Body of pancreas (tissue), 4 donors: ENCODE data around the gene NEDD4L. TPM values are rescaled to one million over a fixed set of nuclear protein-coding genes. Genes with fewer than 3 reads are reported as not detected.

ENCODE experiments used
- ATAC-seq: fragments of 150-250 bp; one replicate; pipeline ENCODE4 v1.9.1; 2016
- DNase-seq, 4 donors: peaks; one replicate each; pipeline ENCODE4 v3.0.0-alpha.2; 2019
- H3K27ac ChIP-seq, 4 donors: fragments of 200-600 bp; sonication (generic); 1 replicate in 3 of 4; 2 replicates in 1 of 4; pipeline versions ENCODE4 v1.5.1 to v1.6.1; 2016 to 2019; ENCODE audit warnings: mild to moderate bottlenecking in 1 of 4, mixed read lengths in 1 of 4, moderate library complexity in 1 of 4
- H3K27me3 ChIP-seq, 2 donors: fragments of 200-600 bp; sonication (generic); one replicate each; pipeline ENCODE4 v1.6.0; 2016; ENCODE audit warnings: mild to moderate bottlenecking in 1 of 2
- H3K36me3 ChIP-seq, 2 donors: fragments of 200-600 bp; sonication (generic); replicated peaks in 1 of 2; 2 replicates each; pipeline ENCODE4 v1.5.1; 2016; ENCODE audit warnings: low read depth in 2 of 2; ENCODE audit not compliant: insufficient read depth in 1 of 2
- H3K4me1 ChIP-seq: fragments of 200-600 bp; sonication (generic); one replicate; pipeline ENCODE4 v1.6.0; 2016
- H3K4me3 ChIP-seq, 2 donors: fragments of 200-600 bp; sonication (generic); 1 replicate in 1 of 2; 2 replicates in 1 of 2; pipeline ENCODE4 v1.5.1; 2016 to 2019
- H3K9me3 ChIP-seq, 3 donors: fragments of 200-600 bp; sonication (generic); 1 replicate in 2 of 3; 2 replicates in 1 of 3; pipeline ENCODE4 v1.5.1; 2016
- POLR2A ChIP-seq, 3 donors: fragments of 450-650 bp; IDR thresholded peaks; one replicate each; pipeline ENCODE4 v1.6.1; 2016; ENCODE audit warnings: antibody characterized with exemption in 3 of 3, mild to moderate bottlenecking in 2 of 3
- WGBS, 2 donors: methylation state at CpG; one replicate each; pipeline ENCODE4 v1.1.5; 2017; 5-methylcytosine and 5-hydroxymethylcytosine counted together
- intact Hi-C: fragments of 100-400 bp; cut with DNase I; formaldehyde crosslinking; loops from one replicate; pipeline ENCODE4 v1.15.1; 2023
- total RNA-seq, 2 donors: library from RNA; depleted of rRNA; stranded (reverse); fragments of >200 nt; gene quantifications; one replicate each; pipeline ENCODE4 v1.1.0, GENCODE V29; 2016
- TF ChIP-seq, protein P1 (sequence below), 7 experiments: fragments of 450-650 bp in 4 of 7; fragments of 200-600 bp in 3 of 7; sonication (generic) in 3 of 7; IDR thresholded peaks; one replicate each; pipeline ENCODE4 v1.5.1; 2016 to 2019; ENCODE audit warnings: antibody characterized with exemption in 7 of 7

Gene NEDD4L
- total RNA-seq, 2 donors from 2014 or later: 105 to 108 TPM

GRCh38 chr18:58055890-58056558 lies 12.0 kb downstream of the NEDD4L start:
- TF ChIP-seq POLR2A (IDR thresholded peaks at IDR 0.05): no peak
- TF ChIP-seq, protein P1, sequence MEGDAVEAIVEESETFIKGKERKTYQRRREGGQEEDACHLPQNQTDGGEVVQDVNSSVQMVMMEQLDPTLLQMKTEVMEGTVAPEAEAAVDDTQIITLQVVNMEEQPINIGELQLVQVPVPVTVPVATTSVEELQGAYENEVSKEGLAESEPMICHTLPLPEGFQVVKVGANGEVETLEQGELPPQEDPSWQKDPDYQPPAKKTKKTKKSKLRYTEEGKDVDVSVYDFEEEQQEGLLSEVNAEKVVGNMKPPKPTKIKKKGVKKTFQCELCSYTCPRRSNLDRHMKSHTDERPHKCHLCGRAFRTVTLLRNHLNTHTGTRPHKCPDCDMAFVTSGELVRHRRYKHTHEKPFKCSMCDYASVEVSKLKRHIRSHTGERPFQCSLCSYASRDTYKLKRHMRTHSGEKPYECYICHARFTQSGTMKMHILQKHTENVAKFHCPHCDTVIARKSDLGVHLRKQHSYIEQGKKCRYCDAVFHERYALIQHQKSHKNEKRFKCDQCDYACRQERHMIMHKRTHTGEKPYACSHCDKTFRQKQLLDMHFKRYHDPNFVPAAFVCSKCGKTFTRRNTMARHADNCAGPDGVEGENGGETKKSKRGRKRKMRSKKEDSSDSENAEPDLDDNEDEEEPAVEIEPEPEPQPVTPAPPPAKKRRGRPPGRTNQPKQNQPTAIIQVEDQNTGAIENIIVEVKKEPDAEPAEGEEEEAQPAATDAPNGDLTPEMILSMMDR (IDR thresholded peaks at IDR 0.05): no peak
- peaks cover 32% of the 10 kb centered on the region for H3K4me1 ChIP-seq
- H3K4me3 ChIP-seq: no peak overlapping the region
- intact Hi-C loops: no loop called here
- no peaks in the 10 kb centered on the region for H3K9me3 ChIP-seq
- no peaks in the 10 kb centered on the region for H3K36me3 ChIP-seq
- no peaks in the 10 kb centered on the region for H3K27me3 ChIP-seq
- ATAC-seq (no peak), DNase-seq (no peak)
- H3K27ac ChIP-seq: no peak overlapping the region
- 73 to 76% methylated on average over 4 of the region's 4 CpGs for WGBS, 2 donors

DNA sequence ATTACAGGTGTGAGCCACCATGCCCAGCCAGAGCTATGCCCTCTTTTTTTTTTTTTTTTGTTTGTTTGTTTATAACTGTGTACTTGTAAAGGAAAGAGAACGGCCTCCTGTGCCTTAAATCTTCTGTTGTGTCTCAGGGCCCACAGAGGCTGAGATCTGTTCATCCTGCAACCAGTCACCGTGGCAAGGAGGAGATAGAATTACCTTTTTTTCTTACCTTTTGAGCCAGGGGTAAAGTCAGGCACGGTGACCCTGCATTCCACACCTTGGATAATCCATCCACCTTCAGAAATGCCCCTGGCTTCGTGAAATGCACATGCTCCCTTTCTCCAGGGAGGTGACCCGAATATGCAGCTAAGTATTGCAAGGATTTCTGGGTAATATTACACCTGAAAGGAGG lies 12.8 kb downstream of the NEDD4L start:
- Histone ChIP-seq H3K4me1 (peaks cover 39% of the 10 kb centered on the region), H3K27me3 (no peaks in the 10 kb centered on the region), H3K9me3 (no peaks in the 10 kb centered on the region), H3K4me3 (no peak overlapping the region), H3K36me3 (no peaks in the 10 kb centered on the region), H3K27ac (no peak overlapping the region)
- WGBS, 2 donors: 82 to 84% methylated on average over 5 of the region's 5 CpGs
- DNase-seq (no peak), ATAC-seq (no peak)
- intact Hi-C loops: no loop called here
- TF ChIP-seq, protein P1 (IDR thresholded peaks at IDR 0.05): no peak
- no peak for TF ChIP-seq POLR2A (IDR thresholded peaks at IDR 0.05)

DNA sequence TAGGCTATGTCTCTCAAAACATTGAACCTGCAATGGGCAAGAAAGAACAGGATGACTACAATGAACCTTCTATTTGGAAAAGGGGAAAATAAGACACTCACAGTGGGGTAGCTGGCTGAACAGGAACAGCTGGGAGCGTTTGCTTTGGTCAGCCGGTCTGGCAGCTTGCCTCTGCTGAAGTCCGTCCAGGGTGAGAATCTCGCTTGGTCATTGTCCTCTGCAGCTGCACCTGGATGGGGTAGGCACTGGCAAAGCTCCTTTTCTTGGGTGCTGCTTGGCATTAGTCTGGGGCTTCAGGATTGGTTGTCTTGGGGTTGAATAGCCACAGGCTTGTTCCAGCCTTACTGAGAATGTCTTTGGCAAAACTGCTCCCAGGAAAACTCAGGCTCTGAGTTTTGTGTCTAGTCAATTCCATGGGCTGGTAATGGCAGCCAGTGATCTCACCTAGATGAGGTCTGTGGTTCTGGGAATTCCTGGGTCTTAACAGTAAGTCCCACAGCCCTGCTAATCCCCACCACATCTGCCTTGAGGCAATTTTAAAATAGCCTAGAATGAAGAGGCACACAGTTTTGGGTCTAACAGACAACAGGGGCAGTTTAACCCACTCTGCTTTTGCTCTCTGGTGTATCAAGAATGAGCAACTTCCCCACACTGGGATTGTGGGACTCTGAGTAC lies 13.4 kb downstream of the NEDD4L start:
- TF ChIP-seq, protein P1 (IDR thresholded peaks at IDR 0.05): no peak
- no peak for TF ChIP-seq POLR2A (IDR thresholded peaks at IDR 0.05)
- DNase-seq (peak in 1 of 4 donors; percentile 13), ATAC-seq (no peak)
- intact Hi-C loops: no loop called here
- H3K4me3 ChIP-seq: no peak overlapping the region
- peaks cover 36% of the 10 kb centered on the region for H3K4me1 ChIP-seq
- no peaks in the 10 kb centered on the region for H3K9me3 ChIP-seq
- WGBS, 2 donors: 42 to 49% methylated on average over 4 of the region's 4 CpGs
- no peaks in the 10 kb centered on the region for H3K27me3 ChIP-seq
- H3K27ac ChIP-seq: no peak overlapping the region
- no peaks in the 10 kb centered on the region for H3K36me3 ChIP-seq

DNA sequence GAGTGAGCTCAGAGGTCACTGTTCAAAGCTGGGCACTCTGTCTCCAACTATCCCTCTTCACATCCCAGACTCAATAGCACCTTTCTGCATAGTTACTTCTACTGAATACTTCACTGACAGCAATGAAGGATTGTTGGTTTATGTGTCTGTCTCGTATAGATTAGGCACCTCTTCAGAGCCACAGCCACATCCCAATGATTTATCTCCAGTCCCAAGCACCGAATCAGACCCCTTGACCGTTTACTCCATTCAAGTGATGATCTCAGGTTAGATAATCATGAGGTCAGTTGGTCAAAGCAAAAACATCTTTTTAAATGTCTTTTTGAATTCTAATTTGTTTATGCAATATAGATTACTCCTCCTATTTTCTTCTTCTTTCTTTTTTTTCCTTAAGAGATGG lies 14.7 kb downstream of the NEDD4L start:
- peaks cover 33% of the 10 kb centered on the region for H3K4me1 ChIP-seq
- TF ChIP-seq POLR2A (IDR thresholded peaks at IDR 0.05): no peak
- TF ChIP-seq, protein P1 (IDR thresholded peaks at IDR 0.05): no peak
- no peak for ATAC-seq
- WGBS, 2 donors: 25 to 28% methylated on average over 3 of the region's 3 CpGs
- no peaks in the 10 kb centered on the region for H3K9me3 ChIP-seq
- H3K36me3 ChIP-seq: no peaks in the 10 kb centered on the region
- no peak for DNase-seq
- no peak overlapping the region for H3K4me3 ChIP-seq
- intact Hi-C loops: no loop called here
- no peak overlapping the region for H3K27ac ChIP-seq
- H3K27me3 ChIP-seq: no peaks in the 10 kb centered on the region
